ENCODE measurements around the gene SLC2A5. TPM values are rescaled to one million over a fixed set of nuclear protein-coding genes. Genes with fewer than 3 reads are reported as not detected.

Gene SLC2A5
- total RNA-seq, 1 donor from 2014 or later = 0.79 TPM

DNA sequence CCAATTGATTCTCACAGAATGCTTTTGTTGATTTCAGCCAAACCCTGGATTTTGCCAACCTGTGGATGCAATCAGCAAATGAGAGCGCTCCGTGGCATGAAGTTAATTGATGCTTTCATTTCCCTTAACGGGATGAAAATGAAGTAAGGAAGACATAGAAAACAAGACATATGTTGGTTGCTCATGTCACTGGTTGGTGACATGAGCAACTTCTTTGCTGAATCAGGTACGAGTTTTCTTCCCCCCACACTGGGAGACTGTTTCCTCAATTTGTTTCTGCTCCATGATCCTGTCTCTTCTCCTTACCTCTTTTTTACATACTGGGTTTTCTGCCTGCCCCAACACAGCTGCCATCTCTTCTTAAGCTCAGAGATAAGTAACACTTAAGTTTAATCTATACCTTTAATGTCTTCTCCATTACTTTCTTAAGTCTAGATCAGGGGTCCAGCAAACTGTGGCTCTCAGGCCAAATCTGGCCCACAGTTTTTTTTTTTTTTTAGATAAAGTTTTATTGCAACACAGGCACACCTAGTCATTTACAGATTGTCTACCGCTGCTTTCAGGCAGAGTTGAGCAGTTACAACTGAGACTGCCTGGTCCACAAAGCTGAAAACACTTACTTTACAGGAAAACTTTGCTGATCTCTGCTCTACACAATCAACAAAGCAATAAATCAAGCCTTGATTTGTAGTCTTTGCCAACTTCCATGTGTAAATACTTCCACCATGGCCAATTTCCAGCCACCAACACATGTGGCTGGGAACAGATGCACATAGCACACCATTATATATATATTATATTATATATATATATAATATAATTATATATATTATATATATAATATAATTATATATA, 46.1 kb upstream of the SLC2A5 start:
- H3K36me3 Mint-ChIP-seq (ENCODE audit: low read depth, unreplicated experiment) = no peaks in the 10 kb centered on the region
- DNase-seq (ENCODE audit: low read depth) (no peak), FAIRE-seq (no peak)
- no peaks in the 10 kb centered on the region for H3K36me3 ChIP-seq (ENCODE audit: insufficient read depth, low read length)
- H3K4me1 Mint-ChIP-seq (ENCODE audit: low read depth, unreplicated experiment) = peaks cover 7% of the 10 kb centered on the region
- no peaks in the 10 kb centered on the region for H3K9me3 Mint-ChIP-seq (ENCODE audit: unreplicated experiment)
- peaks cover 11% of the 10 kb centered on the region for H4K20me1 ChIP-seq (ENCODE audit: insufficient read depth, low read length)
- no peaks in the 10 kb centered on the region for H3K9me3 ChIP-seq (ENCODE audit: insufficient read depth, low read depth, low read length)
- no peak for TF ChIP-seq CTCF (IDR thresholded peaks at IDR 0.05; ENCODE audit: insufficient read depth, low read depth, low read length)
- no peak for TF ChIP-seq EZH2 (IDR thresholded peaks at IDR 0.05; ENCODE audit: insufficient read depth, low read length)
- H3K4me3 Mint-ChIP-seq (ENCODE audit: unreplicated experiment) = no peak overlapping the region
- H3K27me3 ChIP-seq (ENCODE audit: insufficient read depth, low read length) = no peaks in the 10 kb centered on the region
- H3K27ac Mint-ChIP-seq (ENCODE audit: unreplicated experiment) = peak overlapping the region; percentile 23
- H3K27ac ChIP-seq (ENCODE audit: low read depth, low read length) = no peak overlapping the region
- no peak overlapping the region for H2AFZ ChIP-seq (ENCODE audit: low read depth, low read length)
- no peaks in the 10 kb centered on the region for H3K4me1 ChIP-seq (ENCODE audit: insufficient read depth, low read length)
- H3K27me3 Mint-ChIP-seq (ENCODE audit: low read depth, unreplicated experiment) = no peaks in the 10 kb centered on the region
- no peaks in the 10 kb centered on the region for H3K79me2 ChIP-seq (ENCODE audit: insufficient read depth, low read length)
- no peak overlapping the region for H3K4me3 ChIP-seq (ENCODE audit: insufficient read depth, low read depth, low read length)
- H3K4me2 ChIP-seq (ENCODE audit: low read length) = no peak overlapping the region
- H3K9ac ChIP-seq (ENCODE audit: low read length) = no peak overlapping the region

DNA sequence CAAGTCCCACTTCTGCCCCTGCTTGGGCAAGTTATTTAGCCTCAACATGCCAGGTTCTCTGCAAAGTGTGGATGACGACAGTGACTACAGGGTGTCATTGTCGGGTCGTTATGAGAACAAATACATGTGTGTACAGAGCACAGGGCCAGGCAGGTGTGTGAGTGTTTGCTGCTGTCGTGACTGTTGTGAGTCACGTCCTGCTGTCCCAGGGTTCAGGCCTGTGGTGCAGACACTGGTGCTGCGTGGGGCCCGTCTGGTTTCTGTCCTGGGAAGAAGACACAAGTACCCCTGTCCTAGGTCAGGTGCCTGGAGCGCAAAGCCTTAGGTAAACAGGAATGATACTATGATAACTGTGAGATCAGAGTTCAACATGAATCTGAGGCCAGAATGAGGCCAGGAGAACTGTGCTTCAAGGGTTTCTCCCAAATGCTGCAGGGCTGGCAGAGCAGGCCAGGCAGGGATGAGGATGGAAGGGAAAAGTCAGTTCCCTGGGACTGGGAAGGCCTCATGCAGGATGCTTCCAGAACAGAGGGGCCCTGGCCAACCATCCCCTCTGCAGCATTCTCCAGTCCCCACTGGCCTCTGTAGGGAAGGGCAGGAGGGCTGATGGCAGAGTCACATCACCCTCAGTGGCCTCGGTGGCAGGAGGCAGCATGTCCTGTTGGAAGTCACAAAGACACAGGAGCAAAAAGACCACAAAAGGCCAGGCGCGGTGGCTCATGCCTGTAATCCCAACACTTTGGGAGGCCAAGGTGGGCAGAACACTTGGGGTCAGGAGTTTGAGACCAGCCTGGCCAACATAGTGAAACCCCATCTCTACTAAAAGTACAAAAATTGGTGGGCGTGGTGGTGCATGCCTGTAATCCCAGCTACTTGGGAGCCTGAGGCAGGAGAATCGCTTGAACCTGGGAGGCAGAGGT, 43.8 kb upstream of the SLC2A5 start:
- Histone ChIP-seq H3K9ac (ENCODE audit: low read length) (no peak overlapping the region), H3K27me3 (ENCODE audit: insufficient read depth, low read length) (no peaks in the 10 kb centered on the region), H3K9me3 (ENCODE audit: insufficient read depth, low read depth, low read length) (no peaks in the 10 kb centered on the region), H3K79me2 (ENCODE audit: insufficient read depth, low read length) (no peaks in the 10 kb centered on the region), H3K4me3 (ENCODE audit: insufficient read depth, low read depth, low read length) (no peak overlapping the region), H3K4me1 (ENCODE audit: insufficient read depth, low read length) (no peaks in the 10 kb centered on the region), H3K36me3 (ENCODE audit: insufficient read depth, low read length) (no peaks in the 10 kb centered on the region), H3K27ac (ENCODE audit: low read depth, low read length) (no peak overlapping the region), H2AFZ (ENCODE audit: low read depth, low read length) (no peak overlapping the region), H4K20me1 (ENCODE audit: insufficient read depth, low read length) (peaks cover 4% of the 10 kb centered on the region), H3K4me2 (ENCODE audit: low read length) (no peak overlapping the region)
- Mint-ChIP-seq H3K27ac (ENCODE audit: unreplicated experiment) (peak overlapping the region; percentile 72), H3K9me3 (ENCODE audit: unreplicated experiment) (peaks cover under 1% of the 10 kb centered on the region), H3K36me3 (ENCODE audit: low read depth, unreplicated experiment) (peaks cover 2% of the 10 kb centered on the region), H3K4me1 (ENCODE audit: low read depth, unreplicated experiment) (peaks cover 6% of the 10 kb centered on the region), H3K4me3 (ENCODE audit: unreplicated experiment) (no peak overlapping the region), H3K27me3 (ENCODE audit: low read depth, unreplicated experiment) (no peaks in the 10 kb centered on the region)
- DNase-seq (ENCODE audit: low read depth) (no peak), FAIRE-seq (no peak)
- TF ChIP-seq EZH2 (IDR thresholded peaks at IDR 0.05; ENCODE audit: insufficient read depth, low read length) (no peak), CTCF (IDR thresholded peaks at IDR 0.05; ENCODE audit: insufficient read depth, low read depth, low read length) (no peak)
